HUES6 (cell line): ENCODE results near the gene KRTDAP.

Source experiments
- H3K27ac ChIP-seq: 2 replicates; pipeline ENCODE4 v1.7.0; 2013; ENCODE audit warnings: low read depth, mild to moderate bottlenecking, low read length, inconsistent platforms
- H3K27me3 ChIP-seq: 2 replicates; pipeline ENCODE4 v1.6.1; 2013; ENCODE audit warnings: low read length; ENCODE audit not compliant: control insufficient read depth, insufficient read depth
- H3K36me3 ChIP-seq: 2 replicates; pipeline ENCODE4 v1.6.1; 2013; ENCODE audit warnings: low read length; ENCODE audit not compliant: control insufficient read depth, insufficient read depth
- H3K4me1 ChIP-seq: 2 replicates; pipeline ENCODE4 v1.6.1; 2013; ENCODE audit warnings: low read length; ENCODE audit not compliant: control insufficient read depth, insufficient read depth
- H3K4me3 ChIP-seq: 2 replicates; pipeline ENCODE4 v1.5.1; 2013; ENCODE audit warnings: low read depth, low read length
- H3K9ac ChIP-seq: one replicate; pipeline ENCODE4 v1.6.1; 2013; ENCODE audit warnings: mild to moderate bottlenecking, low read length
- H3K9me3 ChIP-seq: 2 replicates; pipeline ENCODE4 v1.6.1; 2013; ENCODE audit warnings: low read depth, low read length; ENCODE audit not compliant: control insufficient read depth, insufficient read depth

The KRTDAP gene

DNA sequence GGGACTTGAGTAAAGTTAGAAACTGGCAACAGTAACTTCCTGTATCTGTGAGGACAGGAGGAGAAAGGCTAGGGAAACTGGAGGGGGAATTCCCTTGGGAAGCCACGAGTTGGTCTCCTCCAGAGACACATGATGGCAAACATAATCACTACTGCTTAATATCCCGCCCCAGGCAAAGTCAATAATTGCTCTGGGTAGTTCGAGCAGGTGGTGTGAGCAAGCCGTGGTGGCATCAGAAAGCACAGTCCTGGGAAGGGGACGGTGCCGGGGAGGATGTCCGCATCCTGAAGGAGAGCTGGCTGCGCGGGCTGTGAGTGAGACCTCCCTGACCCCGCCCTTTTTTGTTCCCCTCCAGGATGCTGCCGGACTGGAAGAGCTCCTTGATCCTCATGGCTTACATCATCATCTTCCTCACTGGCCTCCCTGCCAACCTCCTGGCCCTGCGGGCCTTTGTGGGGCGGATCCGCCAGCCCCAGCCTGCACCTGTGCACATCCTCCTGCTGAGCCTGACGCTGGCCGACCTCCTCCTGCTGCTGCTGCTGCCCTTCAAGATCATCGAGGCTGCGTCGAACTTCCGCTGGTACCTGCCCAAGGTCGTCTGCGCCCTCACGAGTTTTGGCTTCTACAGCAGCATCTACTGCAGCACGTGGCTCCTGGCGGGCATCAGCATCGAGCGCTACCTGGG, 40.8 kb downstream of the KRTDAP start:
- Histone ChIP-seq H3K9ac (no peak overlapping the region), H3K27ac (no peak overlapping the region), H3K27me3 (peaks cover 4% of the 10 kb centered on the region; the same call in 1 of the 2 replicates), H3K4me3 (no peak overlapping the region), H3K36me3 (no peaks in the 10 kb centered on the region), H3K9me3 (no peaks in the 10 kb centered on the region), H3K4me1 (0 out of 2 replicates have a peak, but pooled peaks cover 4% of the 10 kb centered on the region)

DNA sequence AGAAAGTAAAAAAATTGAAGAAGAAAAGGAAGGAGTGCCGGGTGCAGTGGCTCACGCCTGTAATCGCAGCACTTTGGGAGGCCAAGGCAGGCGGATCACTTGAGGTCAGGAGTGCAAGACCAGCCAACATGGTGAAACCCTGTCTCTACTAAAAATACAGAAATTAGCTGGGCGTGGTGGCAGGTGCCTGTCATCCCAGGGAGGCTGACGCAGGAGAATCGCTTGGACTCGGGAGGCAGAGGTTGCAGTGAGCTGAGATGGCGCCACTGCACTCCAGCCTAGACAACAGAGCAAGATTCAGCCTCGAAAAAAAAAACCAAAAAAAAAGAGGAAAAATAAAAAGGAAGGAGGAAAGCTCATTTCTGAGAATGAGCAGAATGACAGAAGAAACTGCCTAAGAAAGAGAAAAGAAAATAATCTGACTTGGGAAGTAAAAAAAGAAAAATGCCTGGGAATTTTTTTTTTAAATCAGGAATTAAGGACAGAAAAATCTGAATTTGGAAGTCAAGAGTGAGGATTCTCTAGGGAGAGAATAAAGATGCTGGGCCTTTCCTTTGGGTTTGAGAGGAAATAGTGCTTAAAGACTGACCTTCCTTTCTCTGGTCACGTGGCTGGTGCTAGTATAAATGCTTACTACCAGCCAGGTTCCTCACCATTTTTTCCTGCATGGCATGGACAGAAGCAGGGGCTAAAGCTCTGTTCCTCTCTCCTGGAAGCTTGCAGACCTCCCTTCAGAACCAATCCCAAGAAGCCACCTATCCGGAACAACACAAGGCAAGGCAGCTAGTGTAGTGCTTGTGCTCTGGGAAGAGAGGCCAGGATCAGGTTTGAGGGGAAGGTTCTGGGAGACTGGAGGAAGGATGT, 42.4 kb downstream of the KRTDAP start, which contains the start of gene FFAR2:
FFAR2 (plus strand) TSS at position 652 of the 864 bp plus-strand sequence. CDS start 1,458 bp downstream, outside the sequence.
- H3K9ac ChIP-seq, result no peak within 1 kb of the TSS
- H3K36me3 ChIP-seq, result no peaks in the 10 kb centered on the region
- peaks cover 4% of the 10 kb centered on the region; the same call in 1 of the 2 replicates for H3K27me3 ChIP-seq
- H3K9me3 ChIP-seq, result no peaks in the 10 kb centered on the region
- H3K27ac ChIP-seq, result no peak within 1 kb of the TSS
- no peak within 1 kb of the TSS for H3K4me3 ChIP-seq
- H3K4me1 ChIP-seq, result 0 out of 2 replicates have a peak, but pooled peaks cover 4% of the 10 kb centered on the region

DNA sequence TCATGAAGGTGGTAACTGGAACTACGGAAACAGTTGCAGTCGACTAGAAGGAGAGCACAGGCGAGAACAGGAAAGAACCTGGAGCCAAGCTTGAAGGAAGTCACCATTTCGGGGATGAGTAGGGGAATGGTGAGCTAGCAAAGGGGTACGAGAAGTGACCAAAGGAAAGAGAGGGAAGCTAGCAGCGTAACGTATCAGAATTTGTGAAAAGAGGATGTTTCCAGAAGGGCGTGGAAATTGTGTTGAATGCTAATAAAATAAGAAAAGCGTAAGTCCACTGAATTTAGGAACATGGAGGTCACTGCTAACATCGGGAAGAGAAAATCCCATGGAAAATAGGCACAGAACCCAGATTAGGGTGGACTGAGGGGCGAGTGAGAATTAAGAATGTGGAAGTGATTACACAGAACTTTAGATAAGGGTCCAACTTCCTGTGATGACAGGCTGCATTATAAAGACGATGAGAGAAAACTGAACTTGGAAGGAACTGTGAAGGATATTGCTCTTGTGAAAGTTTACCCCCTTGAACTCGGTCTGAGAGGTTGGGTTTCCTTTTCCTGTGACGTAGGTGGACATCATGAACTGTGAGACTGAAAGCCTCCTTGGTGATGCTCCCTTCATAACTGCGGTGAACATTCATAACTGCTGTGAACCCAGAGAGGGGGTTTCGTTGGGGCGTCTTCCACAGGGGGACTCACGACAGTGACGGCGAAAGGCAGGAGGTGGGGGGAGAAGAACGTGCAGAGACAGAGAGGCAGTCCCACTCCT, 44.3 kb downstream of the KRTDAP start:
- Histone ChIP-seq H3K27ac (no peak overlapping the region), H3K27me3 (peaks cover 4% of the 10 kb centered on the region; the same call in 1 of the 2 replicates), H3K9me3 (no peaks in the 10 kb centered on the region), H3K4me3 (no peak overlapping the region), H3K9ac (no peak overlapping the region), H3K4me1 (0 out of 2 replicates have a peak, but pooled peaks cover 4% of the 10 kb centered on the region), H3K36me3 (no peaks in the 10 kb centered on the region)

DNA sequence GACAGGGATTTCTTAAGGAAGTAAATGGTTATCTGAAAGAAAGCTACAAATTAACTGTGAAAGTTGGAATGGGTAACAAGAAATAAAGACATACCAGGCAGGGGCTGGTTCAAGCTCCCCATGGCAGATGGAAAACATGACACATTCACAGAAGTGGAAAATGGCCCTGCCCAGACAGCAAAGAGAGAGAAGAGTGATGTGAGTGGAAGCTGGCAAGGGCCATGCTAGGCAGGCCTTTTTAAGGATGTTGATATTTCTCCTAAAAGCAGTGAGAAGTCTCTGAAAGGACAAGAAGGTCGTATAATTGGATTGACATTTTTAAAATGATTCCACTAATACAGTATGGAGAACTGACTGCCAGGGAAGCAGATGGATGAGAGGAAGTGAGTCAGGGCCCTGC, 45.5 kb downstream of the KRTDAP start:
- no peak overlapping the region for H3K9ac ChIP-seq
- 0 out of 2 replicates have a peak, but pooled peaks cover 4% of the 10 kb centered on the region for H3K4me1 ChIP-seq
- no peaks in the 10 kb centered on the region for H3K36me3 ChIP-seq
- H3K9me3 ChIP-seq, result no peaks in the 10 kb centered on the region
- no peaks in the 10 kb centered on the region; the same call in 1 of the 2 replicates for H3K27me3 ChIP-seq
- H3K27ac ChIP-seq, result no peak overlapping the region
- no peak overlapping the region for H3K4me3 ChIP-seq

DNA sequence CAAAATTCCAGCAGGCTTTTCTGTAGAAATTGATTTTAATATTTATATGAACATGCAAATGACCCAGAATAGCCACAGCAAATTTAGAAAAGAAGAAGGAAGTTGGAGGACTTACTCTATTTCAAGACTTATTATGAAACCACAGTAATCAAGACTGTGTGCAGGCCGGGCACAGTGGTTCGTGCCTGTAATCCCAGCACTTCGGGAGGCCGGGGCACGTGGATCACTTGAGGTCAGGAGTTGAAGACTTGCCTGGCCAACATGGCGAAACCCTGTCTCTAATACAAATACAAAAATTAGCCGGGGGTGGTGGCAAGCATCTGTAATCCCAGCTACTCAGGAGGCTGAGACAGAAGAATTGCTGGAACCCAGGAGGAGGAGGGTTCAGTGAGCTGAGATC, 48.2 kb downstream of the KRTDAP start:
- Histone ChIP-seq H3K9me3 (no peaks in the 10 kb centered on the region), H3K4me3 (no peak overlapping the region), H3K27me3 (no peaks in the 10 kb centered on the region; the same call in 1 of the 2 replicates), H3K36me3 (no peaks in the 10 kb centered on the region), H3K4me1 (peaks cover 4% of the 10 kb centered on the region; the same call in 1 of the 2 replicates), H3K9ac (no peak overlapping the region), H3K27ac (no peak overlapping the region)

DNA sequence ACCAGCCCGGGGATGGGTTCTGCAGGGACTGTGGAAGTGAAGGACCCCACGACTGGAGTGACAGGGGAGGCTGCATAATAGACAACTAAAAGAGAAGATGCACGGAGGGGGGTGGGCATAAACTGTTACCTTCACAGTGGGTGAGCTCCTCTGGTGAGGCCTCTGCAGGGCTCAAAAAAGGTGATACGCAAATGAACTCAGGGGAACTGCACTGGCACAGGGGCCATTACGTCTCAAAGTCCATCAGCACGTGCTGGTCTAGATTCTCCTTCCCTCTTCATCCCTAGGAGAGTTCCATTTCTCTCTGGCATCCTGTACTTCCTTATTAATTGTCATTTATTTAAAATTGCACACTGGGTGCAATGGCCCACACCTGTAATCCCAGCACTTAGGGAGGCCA, 50.3 kb downstream of the KRTDAP start:
- H3K9ac ChIP-seq, result no peak overlapping the region
- H3K4me1 ChIP-seq, result peaks cover 2% of the 10 kb centered on the region; the same call in 1 of the 2 replicates
- H3K36me3 ChIP-seq, result no peaks in the 10 kb centered on the region
- H3K27me3 ChIP-seq, result no peaks in the 10 kb centered on the region
- H3K9me3 ChIP-seq, result no peaks in the 10 kb centered on the region
- no peak overlapping the region for H3K27ac ChIP-seq
- H3K4me3 ChIP-seq, result no peak overlapping the region

DNA sequence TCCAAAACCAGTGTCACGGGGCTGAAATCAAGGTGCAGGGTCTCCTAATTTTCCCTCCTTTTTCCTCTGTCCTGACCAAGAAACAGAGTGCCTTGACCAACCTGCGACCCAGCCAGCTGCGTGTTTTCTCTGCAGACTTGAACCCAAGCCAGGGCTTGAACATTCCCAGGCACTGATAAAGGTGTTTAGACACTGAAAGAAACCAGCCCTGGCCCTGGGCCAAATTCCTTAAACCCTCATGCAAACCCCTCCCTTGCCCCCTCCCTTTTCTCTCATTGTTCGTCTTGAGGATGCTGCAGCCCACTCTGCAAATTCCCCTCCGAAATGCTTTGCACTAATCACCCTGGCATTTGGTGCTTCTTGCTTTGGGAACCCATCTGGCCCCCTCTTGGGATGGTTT, 51.7 kb downstream of the KRTDAP start:
- Histone ChIP-seq H3K4me3 (no peak overlapping the region), H3K9ac (no peak overlapping the region), H3K4me1 (peaks cover 2% of the 10 kb centered on the region; the same call in 1 of the 2 replicates), H3K27ac (no peak overlapping the region), H3K9me3 (no peaks in the 10 kb centered on the region), H3K36me3 (no peaks in the 10 kb centered on the region), H3K27me3 (no peaks in the 10 kb centered on the region)

DNA sequence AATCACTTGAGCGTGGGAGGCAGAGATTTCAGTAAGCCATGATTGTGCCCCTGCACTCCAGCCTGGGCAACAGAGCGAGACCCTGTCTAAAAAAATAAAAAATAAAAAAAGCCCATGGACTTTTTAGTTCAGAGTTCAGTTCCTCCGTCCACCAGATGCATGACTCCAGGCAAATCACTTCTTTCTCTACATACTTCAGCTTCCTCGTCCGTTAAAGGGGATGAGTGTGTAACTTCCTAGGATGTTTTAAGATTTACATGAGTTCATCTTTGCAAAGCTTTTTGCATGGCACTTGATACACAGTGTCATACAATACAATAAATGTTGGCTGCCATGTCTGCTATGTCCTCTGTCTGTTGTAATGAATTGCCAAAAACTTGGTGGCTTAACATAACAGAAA, 52.2 kb downstream of the KRTDAP start:
- Histone ChIP-seq H3K9me3 (no peaks in the 10 kb centered on the region), H3K4me3 (no peak overlapping the region), H3K4me1 (peaks cover 2% of the 10 kb centered on the region; the same call in 1 of the 2 replicates), H3K27me3 (no peaks in the 10 kb centered on the region), H3K27ac (no peak overlapping the region), H3K36me3 (no peaks in the 10 kb centered on the region), H3K9ac (no peak overlapping the region)

DNA sequence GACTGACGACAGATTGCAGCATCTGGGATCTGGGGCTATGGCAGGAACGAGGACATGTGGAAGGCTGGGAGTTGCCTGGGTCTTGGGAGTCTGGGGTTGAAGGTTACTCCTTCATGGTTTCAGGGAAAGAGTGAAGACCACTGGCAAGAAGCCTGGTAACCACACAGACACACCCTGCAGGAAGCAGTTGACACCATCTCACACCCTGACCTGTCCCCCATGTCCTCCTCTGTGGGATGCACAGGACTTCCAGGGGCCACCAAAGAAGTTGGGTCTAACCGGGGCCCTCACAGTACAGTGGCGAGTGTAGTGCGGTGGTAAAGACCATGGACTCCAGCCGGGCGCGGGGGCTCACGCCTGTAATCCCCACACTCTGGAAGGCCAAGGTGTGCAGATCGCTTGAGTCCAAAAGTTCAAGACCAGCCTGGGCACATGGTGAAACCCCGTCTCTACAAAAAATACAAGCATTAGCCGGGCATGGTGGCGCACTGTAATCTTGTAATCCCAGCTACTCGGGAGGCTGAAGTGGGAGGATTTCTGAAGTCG, 52.8 kb downstream of the KRTDAP start:
- Histone ChIP-seq H3K9me3 (no peaks in the 10 kb centered on the region), H3K27me3 (no peaks in the 10 kb centered on the region), H3K27ac (no peak overlapping the region), H3K9ac (no peak overlapping the region), H3K36me3 (no peaks in the 10 kb centered on the region), H3K4me1 (peaks cover 4% of the 10 kb centered on the region; the same call in 1 of the 2 replicates), H3K4me3 (no peak overlapping the region)
